ENCODE data around the gene PICK1. TPM values are rescaled to one million over a fixed set of nuclear protein-coding genes. Genes with fewer than 3 reads are reported as not detected.
A peak's percentile ranks its signal among the peaks of the same experiment; 100 is the strongest.
"Not testable (repeated sequence)": the region's sequence is repeated elsewhere in the genome, so short reads cannot be mapped to it uniquely, and the experiment has no call there.

Gene PICK1
- total and polyA plus RNA-seq, 7 donors: 11.9 to 31.5 (median 18.9) TPM

DNA sequence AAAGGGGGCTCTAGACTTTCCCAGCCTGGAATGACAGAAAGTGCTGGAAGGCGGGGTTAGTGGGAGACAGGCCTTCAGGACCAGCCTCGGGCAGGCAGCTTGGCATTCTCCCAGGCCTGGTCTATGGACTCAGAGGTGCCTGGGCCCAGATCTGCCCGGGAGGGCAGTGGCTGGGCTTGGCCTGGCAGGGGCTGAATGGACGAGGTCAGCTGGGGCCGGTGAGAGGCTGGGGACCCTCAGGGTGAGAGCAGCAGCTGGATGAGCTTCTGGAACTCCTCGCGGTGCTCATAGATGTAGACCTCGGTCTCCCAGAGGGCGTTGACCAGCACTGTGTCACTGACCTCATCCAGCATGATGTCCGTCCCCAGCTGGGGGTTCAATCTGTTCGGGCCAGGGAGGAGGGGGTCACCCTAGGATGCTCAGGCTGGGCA, 54.7 kb downstream of the PICK1 start:
- DNase-seq: no peak
- no peaks in the 10 kb centered on the region for H3K4me1 ChIP-seq

DNA sequence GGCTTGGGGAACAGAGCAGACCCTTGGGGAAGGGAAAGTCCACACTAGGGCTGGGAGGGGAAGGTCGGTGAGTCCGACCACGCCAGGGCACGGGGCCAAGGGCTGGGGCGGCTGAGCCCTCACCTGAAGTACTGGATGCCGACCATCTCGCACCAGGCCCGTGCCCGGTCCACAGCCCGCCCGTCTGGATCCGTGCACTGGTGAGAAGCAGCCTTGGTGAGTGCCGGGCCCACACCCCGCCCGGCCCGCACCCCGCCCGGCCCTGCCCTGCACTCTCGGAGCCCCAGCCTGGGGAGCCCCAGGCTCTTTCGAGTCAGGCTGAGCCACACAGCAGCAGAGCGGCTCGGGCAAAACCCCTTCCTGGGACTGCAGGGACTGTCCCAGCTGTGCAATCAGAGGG, 55.2 kb downstream of the PICK1 start:
- Histone ChIP-seq H3K4me3 (no peak overlapping the region), H3K27ac (no peak overlapping the region), H3K9me3 (no peaks in the 10 kb centered on the region), H3K27me3 (ENCODE audit: insufficient read depth in 3 of 3, low read length in 2 of 3) (no peaks in the 10 kb centered on the region), H3K4me1 (no peaks in the 10 kb centered on the region), H3K36me3 (ENCODE audit: insufficient read depth in 1 of 2, low read depth in 1 of 2) (no peaks in the 10 kb centered on the region)
- ATAC-seq: no peak
- TF ChIP-seq, protein P1, sequence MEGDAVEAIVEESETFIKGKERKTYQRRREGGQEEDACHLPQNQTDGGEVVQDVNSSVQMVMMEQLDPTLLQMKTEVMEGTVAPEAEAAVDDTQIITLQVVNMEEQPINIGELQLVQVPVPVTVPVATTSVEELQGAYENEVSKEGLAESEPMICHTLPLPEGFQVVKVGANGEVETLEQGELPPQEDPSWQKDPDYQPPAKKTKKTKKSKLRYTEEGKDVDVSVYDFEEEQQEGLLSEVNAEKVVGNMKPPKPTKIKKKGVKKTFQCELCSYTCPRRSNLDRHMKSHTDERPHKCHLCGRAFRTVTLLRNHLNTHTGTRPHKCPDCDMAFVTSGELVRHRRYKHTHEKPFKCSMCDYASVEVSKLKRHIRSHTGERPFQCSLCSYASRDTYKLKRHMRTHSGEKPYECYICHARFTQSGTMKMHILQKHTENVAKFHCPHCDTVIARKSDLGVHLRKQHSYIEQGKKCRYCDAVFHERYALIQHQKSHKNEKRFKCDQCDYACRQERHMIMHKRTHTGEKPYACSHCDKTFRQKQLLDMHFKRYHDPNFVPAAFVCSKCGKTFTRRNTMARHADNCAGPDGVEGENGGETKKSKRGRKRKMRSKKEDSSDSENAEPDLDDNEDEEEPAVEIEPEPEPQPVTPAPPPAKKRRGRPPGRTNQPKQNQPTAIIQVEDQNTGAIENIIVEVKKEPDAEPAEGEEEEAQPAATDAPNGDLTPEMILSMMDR (IDR thresholded peaks at IDR 0.05): no peak
- intact Hi-C loops (cut with DNase I): loop anchor here (5.0 to 10.0 kb wide), 2 partner anchors 55 to 92 kb away; partner anchors contain the start of gene MAFF (in 2 of the 2)
- WGBS, 3 donors: 92 to 97% (median 93%) methylated on average over 11 to 22 of the region's 22 CpGs
- DNase-seq: no peak

More for the DNA sequence above, 54.7 kb downstream of the PICK1 start:
- H3K27me3 ChIP-seq (ENCODE audit: insufficient read depth in 3 of 3, low read length in 2 of 3): no peaks in the 10 kb centered on the region
- 73 to 83% (median 77%) methylated on average over 11 of the region's 11 CpGs for WGBS, 3 donors
- TF ChIP-seq, protein P1 (IDR thresholded peaks at IDR 0.05): no peak
- H3K4me3 ChIP-seq: no peak overlapping the region
- H3K9me3 ChIP-seq: no peaks in the 10 kb centered on the region
- intact Hi-C loops (cut with DNase I): loop anchor here (5.0 to 10.0 kb wide), 2 partner anchors 55 to 93 kb away; partner anchors contain the start of gene MAFF (in 2 of the 2)
- no peaks in the 10 kb centered on the region for H3K36me3 ChIP-seq (ENCODE audit: insufficient read depth in 1 of 2, low read depth in 1 of 2)
- ATAC-seq: no peak
- no peak overlapping the region for H3K27ac ChIP-seq

DNA sequence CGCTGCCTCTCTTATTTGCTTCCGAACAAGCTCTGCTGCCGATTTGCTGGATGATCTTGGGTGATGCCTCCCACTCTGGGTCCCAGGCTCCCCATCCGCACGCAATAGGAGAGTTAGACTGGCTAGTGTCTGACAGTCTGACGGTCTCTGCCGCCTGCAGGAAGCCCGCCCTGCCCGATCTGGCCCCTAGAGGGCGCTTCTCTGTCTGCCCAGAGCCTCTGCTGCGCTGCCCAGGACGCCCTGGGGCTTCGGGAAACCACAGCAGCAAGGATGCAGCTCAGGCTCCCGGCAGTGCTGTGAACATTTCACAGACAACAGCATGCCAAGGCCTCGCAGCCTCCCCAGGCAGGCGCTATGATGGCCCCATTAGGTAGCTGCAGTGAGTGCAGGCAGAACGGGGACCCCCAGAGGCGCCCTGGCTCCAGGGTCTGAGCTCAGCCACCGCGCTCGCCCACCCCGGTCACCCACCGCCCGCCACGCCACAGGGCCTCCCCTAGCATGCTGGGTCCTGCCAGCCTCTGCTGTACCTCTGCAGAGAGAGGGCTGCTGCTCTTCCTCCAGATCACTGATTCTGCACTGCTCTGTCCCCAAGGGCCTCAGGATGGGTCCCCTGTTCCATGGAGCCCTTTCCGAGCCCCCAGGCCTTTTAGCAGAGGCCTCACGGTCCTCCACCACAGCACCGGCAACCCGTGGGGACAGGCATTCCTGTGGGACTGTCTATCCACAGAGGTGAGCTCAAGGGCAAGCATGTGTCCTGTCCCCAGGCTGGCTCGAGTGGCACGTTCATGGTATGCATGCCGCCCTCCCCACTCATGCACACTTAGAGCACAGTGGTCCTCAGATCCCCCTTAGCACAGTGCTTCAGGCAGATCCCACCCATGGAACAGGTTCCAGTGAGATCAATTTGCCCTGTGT, 57.5 kb downstream of the PICK1 start:
- ATAC-seq (peak; percentile 89 to 95 (median 90)), DNase-seq (peak; percentile 86 to 94)
- intact Hi-C loops (cut with DNase I): loop anchor here (2.0 to 10.0 kb wide), 3 partner anchors 53 to 238 kb away; partner anchors contain the start of gene MAFF (in 2 of the 2)
- 53 to 58% (median 53%) methylated on average over 31 to 32 of the region's 32 CpGs for WGBS, 3 donors
- Histone ChIP-seq H3K9me3 (no peaks in the 10 kb centered on the region), H3K4me1 (no peaks in the 10 kb centered on the region), H3K27ac (no peak overlapping the region), H3K4me3 (no peak overlapping the region), H3K27me3 (ENCODE audit: insufficient read depth in 3 of 3, low read length in 2 of 3) (no peaks in the 10 kb centered on the region), H3K36me3 (ENCODE audit: insufficient read depth in 1 of 2, low read depth in 1 of 2) (peaks cover 0 to 3% of the 10 kb centered on the region in 2 donors)
- TF ChIP-seq, protein P1 (IDR thresholded peaks at IDR 0.05): peak; percentile 88

DNA sequence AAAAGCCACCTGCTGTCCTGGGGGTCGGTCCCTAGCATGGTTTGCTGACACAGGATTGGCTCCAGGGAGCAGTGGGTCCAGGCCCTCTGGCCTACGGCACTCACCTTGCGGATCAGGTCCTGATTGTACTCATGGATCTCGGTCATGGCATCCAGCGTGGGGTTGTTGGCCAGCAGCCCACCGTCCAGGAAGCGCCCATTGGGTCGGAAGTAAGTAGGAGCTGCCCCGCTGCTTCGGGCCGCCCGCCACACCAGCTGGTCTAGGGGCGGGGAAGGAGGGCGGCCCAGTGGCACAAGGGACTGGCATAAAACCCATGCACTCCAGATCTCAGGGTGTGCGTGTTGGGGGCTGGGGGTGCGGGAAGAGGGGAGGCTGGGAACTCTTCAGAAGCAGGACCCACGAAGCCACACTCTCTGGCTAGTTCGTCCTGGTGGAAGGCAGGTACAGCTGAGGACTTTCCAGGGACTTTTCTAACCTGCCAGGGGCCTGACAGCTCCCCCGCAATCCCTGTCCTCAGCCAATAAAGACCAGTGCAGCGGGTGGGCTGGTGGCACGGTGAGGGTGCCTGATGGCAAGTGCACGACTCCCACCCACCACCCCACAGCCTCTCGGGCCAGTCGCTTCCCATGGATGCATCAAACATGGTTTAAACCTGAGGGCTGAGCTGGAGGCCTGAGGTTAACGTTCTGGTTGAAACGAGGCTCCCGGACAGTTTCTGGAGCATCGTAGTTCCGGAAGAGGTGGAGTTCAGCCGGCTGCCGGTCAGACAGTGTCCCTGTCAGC, 58.4 kb downstream of the PICK1 start:
- H3K27me3 ChIP-seq (ENCODE audit: insufficient read depth in 3 of 3, low read length in 2 of 3): no peaks in the 10 kb centered on the region
- WGBS, 3 donors: 94 to 96% (median 94%) methylated on average over 31 of the region's 31 CpGs
- H3K4me1 ChIP-seq: no peaks in the 10 kb centered on the region
- intact Hi-C loops (cut with DNase I): loop anchor here (2.0 to 10.0 kb wide), 2 partner anchors 89 to 237 kb away; partner anchors contain the start of gene MAFF (in 2 of the 2)
- DNase-seq: no peak
- H3K27ac ChIP-seq: no peak overlapping the region
- peaks cover 0 to 3% of the 10 kb centered on the region in 2 donors for H3K36me3 ChIP-seq (ENCODE audit: insufficient read depth in 1 of 2, low read depth in 1 of 2)
- H3K4me3 ChIP-seq: no peak overlapping the region
- no peaks in the 10 kb centered on the region for H3K9me3 ChIP-seq
- ATAC-seq: no peak
- TF ChIP-seq, protein P1 (IDR thresholded peaks at IDR 0.05): no peak

GRCh38 chr22:38117556-38117955, 60.4 kb downstream of the PICK1 start:
- not testable (repeated sequence) for ATAC-seq; H3K4me3 ChIP-seq; H3K9me3 ChIP-seq; H3K4me1 ChIP-seq; H3K27ac ChIP-seq; H3K36me3 ChIP-seq (ENCODE audit: insufficient read depth in 1 of 2, low read depth in 1 of 2); H3K27me3 ChIP-seq (ENCODE audit: insufficient read depth in 3 of 3, low read length in 2 of 3); DNase-seq
- WGBS, 3 donors: 89 to 93% (median 91%) methylated on average over 10 of the region's 10 CpGs
- intact Hi-C loops (cut with DNase I): loop anchor here (10.0 kb wide), 1 partner anchor 87 kb away; the partner anchor contains the start of gene MAFF (in 2 of the 2)
